Purkinje cell (primary cell): ENCODE results near the gene NAA30. TPM values are rescaled to one million over a fixed set of nuclear protein-coding genes. Genes with fewer than 3 reads are reported as not detected.

Source experiments
- polyA plus RNA-seq: library from polyadenylated mRNA; unstranded; fragments of >200 nt; fragmentation: Nextera tagmentation; gene quantifications from 2 replicates; pipeline ENCODE4 v1.2.1, GENCODE V29; 2014

The NAA30 gene
- 25.7 and 34.8 TPM in 2 replicates for polyA plus RNA-seq

GRCh38 chr14:57390037-57390805 lies at the start of gene NAA30:
Gene NAA30, plus strand, starts transcription at chr14:57390586. Its CDS starts 372 bp downstream, at chr14:57390958.

Other genes with a start within 250 kb of the NAA30 start
- gene EXOC5, start 121.7 kb upstream of the NAA30 start, polyA plus RNA-seq, result 59.1 and 62.2 TPM in 2 replicates
- 75.7 and 81.2 TPM in 2 replicates for gene AP5M1, start 121.6 kb upstream of the NAA30 start, polyA plus RNA-seq
- 1.4 TPM in 1 of 2 replicates, not detected in the other for gene CCDC198, start 103.3 kb downstream of the NAA30 start, polyA plus RNA-seq